DMS79 treated with DMSO at 0.1 percent for 48 hours (cell line): ENCODE data around the gene TUBA3D.
"Not testable (repeated sequence)": the region's sequence is repeated elsewhere in the genome, so short reads cannot be mapped to it uniquely, and the experiment has no call there.

Experiments
- DNase-seq: peaks from one replicate; lab custom pipeline; 2025; lab: John Stamatoyannopoulos, UW

The TUBA3D gene

DNA sequence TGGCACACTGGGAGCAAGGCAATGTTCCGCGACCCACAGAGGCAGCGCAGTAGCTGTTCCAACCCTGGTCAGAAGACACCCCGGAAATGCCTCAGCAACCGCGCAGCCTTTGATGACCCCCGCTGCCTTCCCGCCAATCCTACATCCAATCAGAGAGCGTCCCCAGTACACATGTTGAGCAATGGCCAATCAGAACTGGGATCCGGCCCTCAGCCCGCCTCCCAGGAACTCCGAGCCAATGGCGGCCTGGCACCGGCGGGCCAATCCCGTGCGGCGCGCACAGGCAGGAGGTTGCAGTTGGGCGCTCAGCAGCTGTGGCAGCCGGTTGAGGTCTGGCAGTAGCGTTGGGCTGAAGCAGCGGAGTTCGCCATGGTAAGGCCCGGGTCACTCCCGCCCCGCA, at the start of gene TUBA3D:
TUBA3D (plus strand) TSS at position 289 of the 400 bp plus-strand sequence; CDS start at position 370, 81 bp downstream.
- DNase-seq: no peak

DNA sequence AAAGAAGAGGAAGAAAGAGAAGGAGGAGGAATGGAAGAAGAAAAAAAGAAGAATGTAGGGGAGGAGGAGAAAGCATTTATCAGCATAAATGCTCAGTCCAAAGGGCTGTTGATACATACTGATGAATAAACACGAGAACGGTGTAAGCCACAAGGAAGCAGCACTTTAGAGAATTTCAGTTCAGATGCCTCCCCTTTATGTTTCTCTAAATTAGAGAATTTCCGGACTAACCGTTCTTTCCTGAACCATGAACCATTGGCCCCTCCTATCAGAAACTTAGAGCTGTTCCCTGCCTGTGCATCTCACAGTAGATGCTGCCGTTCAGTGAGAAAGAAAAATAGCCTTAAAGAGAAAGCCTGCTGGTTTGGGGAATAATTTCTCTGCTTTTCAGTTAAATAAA, 49.2 kb upstream of the TUBA3D start:
- DNase-seq: no peak

DNA sequence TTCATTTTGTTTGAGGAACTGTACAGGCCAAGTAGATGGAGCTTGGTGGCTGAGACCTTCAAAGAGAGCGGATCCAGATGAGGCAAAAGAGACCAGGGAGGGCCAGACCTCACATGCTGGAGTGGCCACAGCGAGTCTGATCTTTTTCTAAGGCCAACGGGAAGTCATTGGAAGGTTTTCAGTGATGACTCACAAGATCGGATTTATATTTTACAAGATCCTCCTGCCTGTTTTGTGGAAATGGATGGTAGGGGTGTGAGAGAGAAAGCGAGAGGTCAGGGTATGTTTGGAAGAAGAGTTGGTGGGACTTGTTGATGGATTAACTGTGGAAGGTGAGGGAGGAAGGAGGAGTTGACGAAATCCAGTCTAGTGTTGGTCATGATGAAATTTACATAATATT, 44.6 kb upstream of the TUBA3D start:
- DNase-seq: no peak

DNA sequence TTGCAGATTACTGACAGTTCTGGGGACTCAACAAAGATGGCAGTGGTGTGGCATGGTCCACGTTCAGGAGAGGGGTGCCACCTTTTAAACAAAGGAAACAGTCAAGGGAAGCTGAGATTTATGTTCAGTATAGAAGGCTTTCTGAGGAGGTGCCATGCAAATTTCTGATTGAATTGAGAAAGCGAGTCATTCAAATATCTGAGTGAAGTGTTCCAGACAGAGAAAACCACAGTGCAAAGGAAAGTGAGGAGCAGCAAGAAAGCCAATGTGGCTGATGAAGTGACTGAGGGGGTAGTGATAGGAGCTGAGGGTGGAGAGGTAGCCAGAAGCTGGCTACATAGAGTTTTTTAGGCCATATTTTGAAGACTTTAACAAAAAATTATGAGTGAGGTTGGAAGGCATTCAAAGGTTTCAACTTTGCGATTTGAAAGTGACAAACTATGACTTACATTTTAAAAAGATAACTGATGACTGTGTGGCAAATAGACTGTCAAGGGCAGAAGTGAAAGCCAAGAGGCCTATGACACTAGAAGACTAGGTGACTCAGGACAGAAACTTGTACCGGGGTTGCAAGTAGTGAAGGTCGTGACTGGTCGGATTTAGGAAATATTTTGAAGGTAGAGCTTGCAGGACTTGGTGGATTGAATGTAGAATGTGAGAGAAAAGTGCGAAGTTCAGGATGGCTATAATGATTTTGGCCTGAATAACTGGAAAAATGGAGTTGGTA, 35.0 kb upstream of the TUBA3D start:
- not testable (repeated sequence) for DNase-seq

DNA sequence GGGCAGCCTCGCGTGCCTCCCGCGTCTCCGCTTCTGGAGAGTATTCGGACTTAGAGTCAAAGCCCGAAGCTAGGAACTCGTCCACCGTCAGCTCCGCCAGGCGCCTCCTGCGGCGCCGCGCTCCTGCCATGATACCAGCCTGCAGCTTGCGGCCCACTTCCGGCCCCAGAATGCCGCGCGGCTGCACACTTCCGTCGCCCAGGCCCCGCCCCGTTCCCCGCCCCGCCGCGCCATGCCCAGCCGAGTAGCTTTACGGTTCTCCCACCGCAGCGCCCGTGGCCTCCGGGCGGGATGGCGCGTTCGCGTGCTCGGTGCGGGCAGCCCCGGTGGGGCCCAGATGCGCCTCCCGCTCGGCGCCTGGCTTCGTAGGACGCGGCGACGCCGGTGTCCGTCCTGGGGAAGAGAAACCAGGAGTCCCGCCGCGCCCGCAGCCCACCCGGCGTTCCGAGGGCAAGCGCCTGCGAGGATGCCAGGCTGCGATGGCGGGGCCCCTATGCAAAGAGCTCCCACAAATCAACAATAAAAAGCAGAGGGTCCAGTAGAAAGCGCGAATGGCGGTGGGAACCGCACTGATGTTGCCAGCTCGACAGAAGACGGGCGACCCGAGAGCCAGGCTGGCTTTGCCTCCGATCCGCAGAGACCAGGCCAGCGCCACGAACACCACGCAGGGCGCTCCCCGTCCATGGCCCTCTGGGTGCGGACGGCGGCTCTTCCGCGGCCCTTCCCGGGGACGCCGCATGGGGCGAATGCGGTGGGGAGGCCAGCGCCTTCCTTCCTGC, 31.0 kb upstream of the TUBA3D start:
- not testable (repeated sequence) for DNase-seq

DNA sequence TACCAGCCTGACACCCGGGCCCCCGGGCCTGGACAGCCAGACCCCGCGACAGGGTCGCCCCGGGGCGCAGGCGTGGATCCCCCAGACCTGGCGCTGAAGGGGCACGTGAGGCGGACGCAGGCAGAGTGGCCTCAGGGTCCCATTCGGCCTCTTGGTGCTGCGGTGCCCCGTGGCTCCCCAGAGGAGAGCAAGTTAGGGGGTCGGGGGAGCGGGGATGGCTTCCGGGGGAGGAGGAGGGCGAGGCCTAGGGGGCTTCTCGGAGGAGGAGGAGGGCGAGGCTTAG, 30.5 kb upstream of the TUBA3D start:
- DNase-seq: not testable (repeated sequence)

DNA sequence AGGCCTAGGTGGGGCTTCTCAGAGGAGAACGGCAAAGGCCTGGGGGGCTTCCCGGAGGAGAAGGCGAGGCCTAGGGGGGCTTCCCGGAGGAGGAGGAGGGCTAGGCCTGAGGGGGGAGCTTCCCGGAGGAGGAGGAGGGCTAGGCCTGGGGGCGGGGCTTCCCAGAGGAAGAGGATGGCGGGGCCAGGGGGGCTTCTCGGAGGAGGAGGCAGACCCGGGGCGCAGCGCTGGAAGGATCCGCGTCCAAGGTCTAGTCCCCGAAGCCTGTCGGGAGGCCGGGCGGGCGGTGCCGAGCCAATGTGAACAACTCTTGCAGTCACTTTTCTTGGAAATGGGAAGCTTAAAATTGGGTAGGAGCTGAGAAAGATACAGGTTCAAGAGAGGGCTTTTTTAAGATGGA, 30.0 kb upstream of the TUBA3D start:
- DNase-seq: no peak

DNA sequence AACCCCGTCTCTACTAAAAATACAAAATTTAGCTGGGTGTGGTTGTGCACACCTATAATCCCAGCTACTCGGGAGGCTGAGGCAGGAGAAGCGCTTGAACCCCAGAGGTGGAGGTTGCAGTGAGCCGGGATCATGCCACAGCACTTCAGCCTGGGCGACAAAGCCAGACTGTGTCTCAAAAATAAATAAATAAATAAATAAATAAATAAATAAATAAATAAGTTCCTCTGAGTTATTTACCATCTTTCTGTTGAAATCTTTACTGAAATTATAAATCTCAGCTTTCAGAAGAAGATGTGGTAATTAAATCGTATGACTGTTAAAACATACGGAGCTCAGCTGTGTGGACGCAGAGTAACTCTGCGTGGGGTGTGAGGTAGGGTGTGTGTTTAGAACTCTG, 27.9 kb upstream of the TUBA3D start:
- DNase-seq: not testable (repeated sequence)

DNA sequence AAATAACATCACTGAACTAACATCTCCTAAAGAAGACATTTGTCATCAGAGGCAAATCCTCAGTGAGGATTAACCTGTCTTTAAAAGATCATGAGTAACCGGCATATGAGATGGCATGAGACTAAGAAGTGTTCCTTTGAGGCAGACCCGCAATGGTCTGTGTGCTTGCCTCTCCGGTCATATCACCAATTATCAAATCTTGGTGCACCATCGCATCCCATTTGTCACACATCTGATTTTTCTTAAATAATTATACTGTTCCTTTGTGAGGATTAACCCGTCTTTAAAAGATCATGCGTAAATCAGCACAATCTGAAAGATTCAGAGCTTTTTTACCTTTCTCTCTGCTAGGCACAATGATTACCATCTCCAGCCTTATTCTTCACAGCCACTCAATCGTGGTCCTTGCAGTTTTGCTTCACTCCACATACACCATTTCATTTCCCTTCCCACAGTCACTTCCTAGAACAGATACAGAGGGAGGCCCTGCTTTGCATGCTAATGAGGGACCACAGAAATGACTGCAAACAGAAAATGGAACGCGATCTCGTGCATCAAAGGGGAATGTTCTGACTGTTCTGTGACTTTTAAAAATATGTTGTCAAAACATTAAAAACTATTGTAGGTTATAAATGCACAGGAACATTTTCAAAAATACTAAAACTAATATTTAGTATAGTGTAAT, 24.5 kb upstream of the TUBA3D start:
- DNase-seq: not testable (repeated sequence)

DNA sequence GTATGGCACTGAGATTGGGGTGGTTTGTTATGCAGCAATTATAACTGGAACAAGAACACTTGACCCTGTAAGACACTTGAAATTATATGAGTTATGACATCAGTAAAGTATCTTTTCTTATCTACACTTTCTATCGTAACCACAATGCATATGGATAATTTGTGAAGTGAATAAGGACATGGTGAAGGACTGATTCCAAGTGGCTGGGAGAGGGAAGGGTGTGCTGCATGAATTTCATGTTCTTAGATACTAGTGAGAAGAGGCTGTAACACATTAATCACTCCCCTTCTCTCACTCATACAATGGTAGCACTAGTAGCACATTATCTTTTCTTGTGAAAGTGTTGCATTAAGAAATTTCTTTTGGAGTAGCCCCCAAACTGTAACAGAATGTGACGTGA, 21.0 kb upstream of the TUBA3D start:
- not testable (repeated sequence) for DNase-seq

DNA sequence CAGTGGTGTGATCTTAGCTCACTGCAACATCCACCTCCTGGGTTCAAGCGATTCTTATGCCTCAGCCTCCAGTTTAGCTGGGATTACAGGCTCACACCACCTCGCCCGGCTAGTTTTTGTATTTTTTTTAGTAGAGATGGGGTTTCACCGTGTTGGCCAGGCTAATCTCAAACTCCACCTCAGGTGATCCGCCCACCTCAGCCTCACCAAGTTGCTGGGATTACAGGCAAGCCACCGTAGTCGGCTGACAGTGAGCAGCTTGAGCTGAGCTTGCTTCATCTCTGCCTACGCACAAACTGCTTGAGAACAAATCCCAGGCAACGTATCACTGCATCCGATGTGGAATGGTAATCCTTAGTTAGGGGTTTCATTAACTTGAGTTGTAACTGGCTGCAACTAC, 8.2 kb upstream of the TUBA3D start:
- DNase-seq: not testable (repeated sequence)

DNA sequence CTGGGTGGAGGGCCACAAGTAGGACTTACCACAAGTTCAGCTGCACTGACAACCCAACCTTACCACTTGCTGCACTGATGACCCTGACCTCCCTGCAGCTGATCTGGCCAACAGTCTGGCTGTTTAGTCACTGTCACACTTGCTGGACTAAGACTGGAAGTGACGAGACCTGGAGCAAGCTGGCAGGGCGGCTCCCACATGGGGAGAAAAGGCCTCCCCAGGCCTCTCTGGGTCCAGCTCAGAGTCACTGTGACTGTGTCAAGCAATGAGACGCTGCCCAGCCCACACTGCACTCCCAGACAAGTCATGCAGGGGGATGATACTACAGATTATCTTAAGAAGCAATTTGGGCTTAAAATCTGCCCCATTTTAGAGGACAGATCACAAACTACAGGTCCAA, 5.0 kb upstream of the TUBA3D start:
- DNase-seq: not testable (repeated sequence)

DNA sequence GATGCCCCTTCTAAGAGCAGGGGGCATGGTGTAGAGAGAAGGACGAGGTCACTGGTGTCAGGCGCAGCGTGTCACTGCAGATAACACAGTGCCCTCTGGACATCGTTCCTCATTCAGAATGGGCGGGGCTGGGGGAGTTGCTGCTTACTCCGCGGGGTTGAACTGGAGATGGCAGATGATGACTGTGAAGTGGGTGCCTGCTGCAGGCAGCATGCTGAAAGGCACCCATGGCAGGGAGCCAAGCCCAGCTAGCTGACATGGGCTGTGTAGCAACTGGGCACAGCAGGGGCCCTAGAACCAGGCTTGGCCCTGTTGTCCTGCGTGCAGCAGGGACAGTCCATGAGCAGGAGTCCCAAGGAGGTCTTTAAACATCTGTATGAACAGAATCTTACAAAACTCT, 4.3 kb upstream of the TUBA3D start:
- not testable (repeated sequence) for DNase-seq

DNA sequence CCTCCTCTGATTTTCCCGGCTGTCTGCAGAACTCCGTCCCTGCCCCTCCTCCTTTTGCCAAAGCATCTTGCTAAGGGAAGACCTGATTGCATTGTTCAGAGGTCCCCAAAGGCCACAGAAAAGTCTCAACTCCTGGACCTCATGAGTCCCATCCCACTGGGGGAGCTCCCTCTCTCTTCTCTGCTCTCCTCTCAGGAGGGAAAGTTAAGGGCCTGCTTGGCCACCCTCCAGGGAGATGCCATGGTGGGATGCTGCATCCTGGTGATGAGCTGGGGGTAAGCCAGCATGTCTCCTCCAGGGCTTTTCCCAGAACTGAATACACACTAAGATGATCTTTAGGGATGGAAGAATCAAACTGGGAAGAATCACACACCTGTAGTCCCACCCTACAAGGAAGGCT, 2.7 kb upstream of the TUBA3D start:
- DNase-seq: not testable (repeated sequence)

DNA sequence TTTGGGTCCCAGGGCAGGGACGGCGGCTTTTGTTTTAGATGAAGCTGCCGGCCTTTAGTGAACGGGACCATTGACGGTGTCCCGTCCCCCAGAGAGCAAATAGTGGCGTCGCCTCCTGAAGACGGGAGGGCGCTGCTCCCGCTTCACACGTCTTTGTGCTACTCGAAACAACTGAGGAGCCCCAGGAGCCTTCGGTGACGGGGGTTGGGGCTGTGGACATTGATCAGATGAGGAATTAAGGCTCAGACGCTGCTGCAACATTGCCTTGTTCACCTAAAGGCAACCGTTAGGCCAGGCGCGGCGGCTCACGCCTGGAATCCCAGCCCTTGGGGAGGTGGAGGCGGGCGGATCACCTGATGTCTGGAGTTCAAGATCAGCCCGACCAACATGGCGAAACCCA, 444 bp downstream of the TUBA3D start:
- not testable (repeated sequence) for DNase-seq

DNA sequence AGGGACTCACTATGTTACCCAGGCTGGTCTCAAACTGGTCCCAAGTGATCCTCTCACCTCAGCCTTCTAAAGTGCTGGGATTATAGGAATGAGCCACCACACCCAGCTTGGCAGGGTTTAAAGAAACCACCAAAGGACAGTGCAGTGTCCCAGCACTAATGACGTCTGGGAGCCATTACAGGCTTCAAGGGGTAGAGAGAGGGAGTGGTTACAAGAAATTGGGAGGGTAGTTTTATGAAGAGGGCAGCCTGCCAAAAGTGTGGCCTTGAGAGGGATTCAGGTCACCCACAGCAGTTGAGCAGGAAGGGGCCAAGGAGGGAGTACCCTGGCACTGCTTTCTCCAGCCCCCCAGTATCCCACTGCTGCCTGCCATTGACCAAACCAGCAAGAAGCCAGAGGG, 1.3 kb downstream of the TUBA3D start:
- DNase-seq: not testable (repeated sequence)

DNA sequence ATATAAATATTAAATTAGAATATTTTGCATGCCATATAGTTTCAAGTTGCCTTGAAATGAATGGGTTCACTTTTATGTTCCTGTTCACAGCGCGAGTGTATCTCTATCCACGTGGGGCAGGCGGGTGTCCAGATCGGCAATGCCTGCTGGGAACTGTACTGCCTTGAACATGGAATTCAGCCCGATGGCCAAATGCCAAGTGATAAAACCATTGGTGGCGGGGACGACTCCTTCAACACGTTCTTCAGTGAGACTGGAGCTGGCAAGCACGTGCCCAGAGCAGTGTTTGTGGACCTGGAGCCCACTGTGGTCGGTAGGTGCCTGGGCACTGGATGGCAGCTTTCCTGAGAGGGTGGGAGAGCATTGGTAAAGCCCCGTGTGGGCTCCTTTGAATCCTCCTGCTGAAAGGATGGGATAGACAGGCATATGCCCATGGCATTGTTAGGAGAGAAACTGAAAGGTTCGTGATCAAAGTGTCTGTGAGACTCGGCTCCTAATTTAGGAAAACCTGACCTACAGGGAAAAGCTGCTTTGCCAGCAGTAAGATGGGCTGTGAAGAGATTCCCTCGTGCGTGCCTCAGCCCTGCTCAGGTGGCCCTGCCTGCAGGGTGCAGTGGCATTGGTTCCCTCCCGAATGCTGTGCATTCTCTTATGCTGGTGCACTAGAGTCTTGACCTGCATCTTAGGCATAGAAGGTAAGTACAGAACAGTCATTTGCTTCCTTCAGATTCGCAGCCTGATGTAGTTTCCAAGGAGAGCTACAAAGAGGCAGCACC, 2.3 kb downstream of the TUBA3D start:
- not testable (repeated sequence) for DNase-seq

DNA sequence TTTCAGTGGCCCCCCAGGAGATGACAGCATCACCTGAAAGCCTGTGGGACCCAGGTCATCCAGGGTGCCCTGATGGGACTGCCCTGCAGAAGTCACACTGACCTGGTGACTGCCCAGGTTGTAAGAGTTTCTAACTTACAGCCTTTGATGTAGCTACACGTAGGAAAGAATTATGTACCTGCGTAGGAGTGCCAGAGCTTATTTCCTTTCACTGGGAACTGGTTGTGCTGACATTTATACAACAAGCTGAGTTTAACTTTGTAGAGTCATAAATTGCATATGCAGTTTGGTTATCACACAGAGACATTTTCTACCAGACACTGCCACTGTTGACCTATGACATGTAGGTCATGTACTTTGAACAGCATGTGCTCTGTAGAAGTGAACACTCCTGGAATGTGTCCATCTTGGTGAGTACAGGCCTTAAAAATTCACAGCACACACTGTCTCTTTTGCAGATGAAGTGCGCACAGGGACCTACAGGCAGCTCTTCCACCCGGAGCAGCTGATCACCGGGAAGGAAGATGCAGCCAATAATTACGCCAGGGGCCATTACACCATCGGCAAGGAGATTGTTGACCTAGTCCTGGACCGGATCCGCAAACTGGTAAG, 3.0 kb downstream of the TUBA3D start:
- not testable (repeated sequence) for DNase-seq

DNA sequence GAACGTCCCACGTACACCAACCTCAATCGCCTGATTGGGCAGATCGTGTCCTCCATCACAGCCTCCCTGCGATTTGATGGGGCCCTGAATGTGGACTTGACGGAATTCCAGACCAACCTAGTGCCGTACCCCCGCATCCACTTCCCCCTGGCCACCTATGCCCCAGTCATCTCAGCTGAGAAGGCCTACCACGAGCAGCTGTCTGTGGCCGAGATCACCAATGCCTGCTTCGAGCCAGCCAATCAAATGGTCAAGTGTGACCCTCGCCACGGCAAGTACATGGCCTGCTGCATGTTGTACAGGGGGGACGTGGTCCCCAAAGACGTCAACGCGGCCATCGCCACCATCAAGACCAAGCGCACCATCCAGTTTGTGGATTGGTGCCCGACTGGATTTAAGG, 4.4 kb downstream of the TUBA3D start:
- not testable (repeated sequence) for DNase-seq

DNA sequence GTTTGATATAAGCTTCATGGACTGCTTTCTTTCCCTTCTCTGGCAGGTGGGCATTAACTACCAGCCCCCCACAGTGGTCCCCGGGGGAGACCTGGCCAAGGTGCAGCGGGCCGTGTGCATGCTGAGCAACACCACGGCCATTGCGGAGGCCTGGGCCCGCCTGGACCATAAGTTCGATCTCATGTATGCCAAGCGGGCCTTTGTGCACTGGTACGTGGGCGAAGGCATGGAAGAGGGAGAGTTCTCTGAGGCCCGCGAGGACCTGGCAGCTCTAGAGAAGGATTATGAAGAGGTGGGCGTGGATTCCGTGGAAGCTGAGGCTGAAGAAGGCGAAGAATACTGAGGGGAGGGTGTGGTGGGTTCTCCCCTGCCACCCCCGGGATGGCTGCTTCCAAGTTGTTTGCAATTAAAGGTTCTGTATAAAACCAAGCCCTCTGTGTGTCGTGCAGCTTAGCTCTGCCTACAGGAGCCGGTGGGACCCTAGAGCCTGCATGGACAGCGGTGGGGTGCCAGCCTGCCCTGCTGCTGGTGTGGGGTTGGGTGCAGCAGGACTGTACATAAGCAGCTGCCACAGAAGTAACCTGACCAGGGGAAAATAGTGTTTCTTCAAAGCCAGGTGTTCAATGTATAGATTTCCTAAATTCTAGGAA, 6.7 kb downstream of the TUBA3D start:
- DNase-seq: not testable (repeated sequence)
